ENCODE measurements around the gene ZMYND15. TPM values are rescaled to one million over a fixed set of nuclear protein-coding genes. Genes with fewer than 3 reads are reported as not detected.

Gene ZMYND15
- total and polyA plus RNA-seq, 4 donors: 0.47 to 2.4 (median 0.71) TPM

- TF ChIP-seq NR2F2 (IDR thresholded peaks at IDR 0.05) (no peak), ZBTB33 (IDR thresholded peaks at IDR 0.05) (no peak), FOXA1 (IDR thresholded peaks at IDR 0.05) (no peak), HNF4G (IDR thresholded peaks at IDR 0.05) (no peak), HNF4A (conservative IDR thresholded peaks at IDR 0.05) (no peak), CTCF (IDR thresholded peaks at IDR 0.05; ENCODE audit: low read depth, low read length, missing input control) (no peak), GABPA (IDR thresholded peaks at IDR 0.05 in 1 of 2, conservative IDR thresholded peaks at IDR 0.05 in 1 of 2) (no peak), REST (IDR thresholded peaks at IDR 0.05) (no peak), JUND (IDR thresholded peaks at IDR 0.05) (no peak), SP1 (IDR thresholded peaks at IDR 0.05) (no peak), RAD21 (IDR thresholded peaks at IDR 0.05) (no peak), YY1 (IDR thresholded peaks at IDR 0.05) (no peak), MAX (IDR thresholded peaks at IDR 0.05) (no peak), TAF1 (conservative IDR thresholded peaks at IDR 0.05) (no peak), RXRA (IDR thresholded peaks at IDR 0.05) (no peak), FOXA2 (IDR thresholded peaks at IDR 0.05) (no peak), EGR1 (IDR thresholded peaks at IDR 0.05; ENCODE audit: low read depth in 2 of 2) (no peak), ATF3 (IDR thresholded peaks at IDR 0.05) (no peak)
- no peaks in the 10 kb centered on the region for H3K9me3 ChIP-seq (ENCODE audit: control insufficient read depth in 4 of 4, low read length in 3 of 4)
- peaks cover 2 to 8% (median 5%) of the 10 kb centered on the region in 4 donors for H3K36me3 ChIP-seq (ENCODE audit: control insufficient read depth in 4 of 4, insufficient read depth in 3 of 4, low read depth in 1 of 4, low read length in 3 of 4)
- no peak for DNase-seq (ENCODE audit: low spot score)
- 77% methylated on average over 15 of the region's 15 CpGs for WGBS
- H3K9ac ChIP-seq (ENCODE audit: low read depth in 1 of 2, low read length in 2 of 2): no peak overlapping the region
- H3K4me1 ChIP-seq (ENCODE audit: control insufficient read depth in 4 of 4, insufficient read depth in 4 of 4, low read length in 3 of 4): peaks cover 10 to 26% (median 21%) of the 10 kb centered on the region in 4 donors
- no peak overlapping the region for H3K27ac ChIP-seq (ENCODE audit: low read depth in 1 of 2, low read length in 2 of 2)
- no peak overlapping the region for H3K4me3 ChIP-seq (ENCODE audit: low read depth in 1 of 3, low read length in 3 of 3)
- H3K27me3 ChIP-seq (ENCODE audit: control insufficient read depth in 4 of 4, insufficient read depth in 4 of 4, low read length in 3 of 4): no peaks in the 10 kb centered on the region
These were observed 19.9 kb upstream of the ZMYND15 start for GRCh38 chr17:4719684-4720221.
